GM18867 (cell line): ENCODE data around the gene OGG1.
"Not testable (repeated sequence)": the region's sequence is repeated elsewhere in the genome, so short reads cannot be mapped to it uniquely, and the experiment has no call there.

Source experiments
- ATAC-seq: cut with Tn5 transposase; IDR thresholded peaks from one replicate; pipeline ENCODE4 v1.9.1; 2021; ENCODE audit warnings: mild to moderate bottlenecking, moderate library complexity; ENCODE audit not compliant: unreplicated experiment

The OGG1 gene

GRCh38 chr3:9760779-9761505 lies 11.2 kb downstream of the OGG1 start:
- no peak for ATAC-seq

GRCh38 chr3:9761919-9762318 lies 12.2 kb downstream of the OGG1 start:
- no peak for ATAC-seq

- no peak for ATAC-seq
These were observed 13.1 kb downstream of the OGG1 start for GRCh38 chr3:9762871-9763270.

GRCh38 chr3:9765865-9766264 lies 16.1 kb downstream of the OGG1 start:
- no peak for ATAC-seq

- no peak for ATAC-seq
These were observed 17.7 kb downstream of the OGG1 start for GRCh38 chr3:9767418-9767817.

- ATAC-seq = no peak
These were observed 18.5 kb downstream of the OGG1 start for GRCh38 chr3:9768141-9768775.

- no peak for ATAC-seq
These were observed 19.3 kb downstream of the OGG1 start for GRCh38 chr3:9769012-9769411.

GRCh38 chr3:9769426-9770275 lies 19.9 kb downstream of the OGG1 start, which contains the start of gene CAMK1:
TSS of gene CAMK1 (minus strand) at chr3:9769947. CDS start at chr3:9767749, 2,198 bp downstream.
- no peak for ATAC-seq

- ATAC-seq = no peak
These were observed 20.6 kb downstream of the OGG1 start for GRCh38 chr3:9770276-9770812.

- ATAC-seq = not testable (repeated sequence)
These were observed 21.3 kb downstream of the OGG1 start for GRCh38 chr3:9771007-9771406.

GRCh38 chr3:9776896-9777693 lies 27.3 kb downstream of the OGG1 start:
- ATAC-seq = no peak

GRCh38 chr3:9777694-9778021 lies 27.9 kb downstream of the OGG1 start:
- ATAC-seq = no peak

- ATAC-seq = no peak
These were observed 28.7 kb downstream of the OGG1 start for GRCh38 chr3:9778143-9779074.

GRCh38 chr3:9779075-9779593 lies 29.4 kb downstream of the OGG1 start:
- no peak for ATAC-seq

GRCh38 chr3:9779721-9780457 lies 30.1 kb downstream of the OGG1 start:
- ATAC-seq = peak; percentile 45

- ATAC-seq = no peak
These were observed 30.7 kb downstream of the OGG1 start for GRCh38 chr3:9780458-9780812.

GRCh38 chr3:9780910-9781309 lies 31.2 kb downstream of the OGG1 start:
- ATAC-seq = no peak

GRCh38 chr3:9781551-9781950 lies 31.8 kb downstream of the OGG1 start:
- no peak for ATAC-seq
